ENCODE results near the gene KCNMB1.

- TF ChIP-seq CTCF (conservative IDR thresholded peaks at IDR 0.05; ENCODE audit: low read depth, low read length): no peak
- TF ChIP-seq EZH2 (IDR thresholded peaks at IDR 0.05; ENCODE audit: low read length, unreplicated experiment): no peak
Measured at GRCh38 chr5:170389550-170389892, 354 bp upstream of the KCNMB1 start.

Measured in PC-3 (cell line).